GM12878 (cell line): ENCODE measurements around the gene KCNC4. TPM values are rescaled to one million over a fixed set of nuclear protein-coding genes. Genes with fewer than 3 reads are reported as not detected.

Source experiments
- EZH2 ChIP-seq: IDR thresholded peaks from 2 replicates; pipeline ENCODE4 v1.6.1; 2012; ENCODE audit warnings: low read depth, mild to moderate bottlenecking, control low read depth, inconsistent platforms, low read length, borderline replicate concordance; ENCODE audit not compliant: control insufficient read depth
- FOXK2 ChIP-seq: fragments of 450-650 bp; IDR thresholded peaks from 2 replicates; pipeline ENCODE4 v1.6.1; 2017; ENCODE audit warnings: mild to moderate bottlenecking, moderate library complexity
- POLR2AphosphoS2 ChIP-seq: IDR thresholded peaks from 2 replicates; pipeline ENCODE4 v1.6.1; 2011; ENCODE audit warnings: low read depth, mild to moderate bottlenecking, low read length, improper control_type of control experiment, moderate library complexity
- RCOR1 ChIP-seq: conservative IDR thresholded peaks from 2 replicates; pipeline ENCODE4 v1.6.1; 2012; ENCODE audit warnings: low read depth, low read length, improper control_type of control experiment
- polyA plus RNA-seq, 11 experiments: library from polyadenylated mRNA; depleted of rRNA in 4 of 11; unstranded in 6 of 11; stranded (reverse) in 5 of 11; fragments of >200 nt; fragmentation: Nextera tagmentation in 4 of 11; fragmentation: Illumina TruSeq in 1 of 11; extraction: Ambion mirVana in 4 of 11; extraction: Trizol in 1 of 11; gene quantifications; 1 replicate in 1 of 11; 2 replicates in 10 of 11; pipeline versions ENCODE4 v1.2.1 to v1.2.3, GENCODE V29; 2011 to 2016; ENCODE audit warnings: inconsistent platforms in 2 of 11, missing spikeins in 2 of 11, low read depth in 1 of 11
- total RNA-seq, 4 experiments: library from RNA; depleted of rRNA in 3 of 4; stranded (reverse); fragments of >200 nt in 3 of 4; fragmentation: Illumina TruSeq in 1 of 4; extraction: Trizol in 1 of 4; gene quantifications; 2 replicates each; pipeline versions ENCODE4 v1.2.1 to v1.2.3, GENCODE V29; 2013 to 2021
- TF ChIP-seq, protein P1 (sequence below): fragments of 450-650 bp; IDR thresholded peaks from 2 replicates; pipeline ENCODE4 v1.6.1; 2017; ENCODE audit warnings: mild to moderate bottlenecking, moderate library complexity
- TF ChIP-seq, protein P2 (sequence below): fragments of 450-650 bp; conservative IDR thresholded peaks from 2 replicates; pipeline ENCODE4 v1.6.1; 2017; ENCODE audit warnings: mild to moderate bottlenecking, moderate library complexity
- TF ChIP-seq, protein P3 (sequence below): fragments of 450-650 bp; IDR thresholded peaks from 2 replicates; pipeline ENCODE4 v1.6.1; 2017; ENCODE audit warnings: low read depth, mild to moderate bottlenecking, moderate library complexity

KCNC4 gene
- total and polyA plus RNA-seq, 10 of the 15 experiments (the other 5 are each of a cell fraction or from before 2014, with no cell fraction given): 0.06 to 1.7 (median 0.36) TPM

DNA sequence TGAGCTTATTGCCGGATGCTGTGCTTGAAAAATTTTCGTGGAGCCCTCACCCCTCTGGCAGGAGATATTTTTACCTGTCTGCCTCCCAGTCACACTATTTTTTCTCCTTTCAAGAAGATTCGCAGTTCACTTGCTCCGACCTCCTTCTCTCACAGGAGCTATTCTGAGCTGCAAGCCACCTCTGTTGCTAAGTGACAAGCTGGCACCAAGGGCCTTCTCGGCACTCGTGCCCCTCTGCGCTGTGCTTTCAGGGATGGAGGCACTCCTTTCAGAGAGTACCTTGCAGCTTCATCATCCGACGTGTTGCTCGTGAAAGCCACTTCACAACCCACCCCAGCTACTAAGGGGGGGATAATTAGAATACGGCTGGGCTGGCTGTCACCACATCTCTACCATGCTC lies 48.3 kb upstream of the KCNC4 start (continued):
- TF ChIP-seq, protein P1, sequence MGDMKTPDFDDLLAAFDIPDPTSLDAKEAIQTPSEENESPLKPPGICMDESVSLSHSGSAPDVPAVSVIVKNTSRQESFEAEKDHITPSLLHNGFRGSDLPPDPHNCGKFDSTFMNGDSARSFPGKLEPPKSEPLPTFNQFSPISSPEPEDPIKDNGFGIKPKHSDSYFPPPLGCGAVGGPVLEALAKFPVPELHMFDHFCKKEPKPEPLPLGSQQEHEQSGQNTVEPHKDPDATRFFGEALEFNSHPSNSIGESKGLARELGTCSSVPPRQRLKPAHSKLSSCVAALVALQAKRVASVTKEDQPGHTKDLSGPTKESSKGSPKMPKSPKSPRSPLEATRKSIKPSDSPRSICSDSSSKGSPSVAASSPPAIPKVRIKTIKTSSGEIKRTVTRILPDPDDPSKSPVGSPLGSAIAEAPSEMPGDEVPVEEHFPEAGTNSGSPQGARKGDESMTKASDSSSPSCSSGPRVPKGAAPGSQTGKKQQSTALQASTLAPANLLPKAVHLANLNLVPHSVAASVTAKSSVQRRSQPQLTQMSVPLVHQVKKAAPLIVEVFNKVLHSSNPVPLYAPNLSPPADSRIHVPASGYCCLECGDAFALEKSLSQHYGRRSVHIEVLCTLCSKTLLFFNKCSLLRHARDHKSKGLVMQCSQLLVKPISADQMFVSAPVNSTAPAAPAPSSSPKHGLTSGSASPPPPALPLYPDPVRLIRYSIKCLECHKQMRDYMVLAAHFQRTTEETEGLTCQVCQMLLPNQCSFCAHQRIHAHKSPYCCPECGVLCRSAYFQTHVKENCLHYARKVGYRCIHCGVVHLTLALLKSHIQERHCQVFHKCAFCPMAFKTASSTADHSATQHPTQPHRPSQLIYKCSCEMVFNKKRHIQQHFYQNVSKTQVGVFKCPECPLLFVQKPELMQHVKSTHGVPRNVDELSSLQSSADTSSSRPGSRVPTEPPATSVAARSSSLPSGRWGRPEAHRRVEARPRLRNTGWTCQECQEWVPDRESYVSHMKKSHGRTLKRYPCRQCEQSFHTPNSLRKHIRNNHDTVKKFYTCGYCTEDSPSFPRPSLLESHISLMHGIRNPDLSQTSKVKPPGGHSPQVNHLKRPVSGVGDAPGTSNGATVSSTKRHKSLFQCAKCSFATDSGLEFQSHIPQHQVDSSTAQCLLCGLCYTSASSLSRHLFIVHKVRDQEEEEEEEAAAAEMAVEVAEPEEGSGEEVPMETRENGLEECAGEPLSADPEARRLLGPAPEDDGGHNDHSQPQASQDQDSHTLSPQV: no peak
- TF ChIP-seq, protein P2, sequence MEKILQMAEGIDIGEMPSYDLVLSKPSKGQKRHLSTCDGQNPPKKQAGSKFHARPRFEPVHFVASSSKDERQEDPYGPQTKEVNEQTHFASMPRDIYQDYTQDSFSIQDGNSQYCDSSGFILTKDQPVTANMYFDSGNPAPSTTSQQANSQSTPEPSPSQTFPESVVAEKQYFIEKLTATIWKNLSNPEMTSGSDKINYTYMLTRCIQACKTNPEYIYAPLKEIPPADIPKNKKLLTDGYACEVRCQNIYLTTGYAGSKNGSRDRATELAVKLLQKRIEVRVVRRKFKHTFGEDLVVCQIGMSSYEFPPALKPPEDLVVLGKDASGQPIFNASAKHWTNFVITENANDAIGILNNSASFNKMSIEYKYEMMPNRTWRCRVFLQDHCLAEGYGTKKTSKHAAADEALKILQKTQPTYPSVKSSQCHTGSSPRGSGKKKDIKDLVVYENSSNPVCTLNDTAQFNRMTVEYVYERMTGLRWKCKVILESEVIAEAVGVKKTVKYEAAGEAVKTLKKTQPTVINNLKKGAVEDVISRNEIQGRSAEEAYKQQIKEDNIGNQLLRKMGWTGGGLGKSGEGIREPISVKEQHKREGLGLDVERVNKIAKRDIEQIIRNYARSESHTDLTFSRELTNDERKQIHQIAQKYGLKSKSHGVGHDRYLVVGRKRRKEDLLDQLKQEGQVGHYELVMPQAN: no peak
- TF ChIP-seq FOXK2: no peak
- TF ChIP-seq EZH2: no peak
- no peak for TF ChIP-seq RCOR1
- TF ChIP-seq, protein P3, sequence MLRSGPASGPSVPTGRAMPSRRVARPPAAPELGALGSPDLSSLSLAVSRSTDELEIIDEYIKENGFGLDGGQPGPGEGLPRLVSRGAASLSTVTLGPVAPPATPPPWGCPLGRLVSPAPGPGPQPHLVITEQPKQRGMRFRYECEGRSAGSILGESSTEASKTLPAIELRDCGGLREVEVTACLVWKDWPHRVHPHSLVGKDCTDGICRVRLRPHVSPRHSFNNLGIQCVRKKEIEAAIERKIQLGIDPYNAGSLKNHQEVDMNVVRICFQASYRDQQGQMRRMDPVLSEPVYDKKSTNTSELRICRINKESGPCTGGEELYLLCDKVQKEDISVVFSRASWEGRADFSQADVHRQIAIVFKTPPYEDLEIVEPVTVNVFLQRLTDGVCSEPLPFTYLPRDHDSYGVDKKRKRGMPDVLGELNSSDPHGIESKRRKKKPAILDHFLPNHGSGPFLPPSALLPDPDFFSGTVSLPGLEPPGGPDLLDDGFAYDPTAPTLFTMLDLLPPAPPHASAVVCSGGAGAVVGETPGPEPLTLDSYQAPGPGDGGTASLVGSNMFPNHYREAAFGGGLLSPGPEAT: no peak
- TF ChIP-seq POLR2AphosphoS2: no peak
